Smooth muscle cell (in vitro differentiated cells): ENCODE results near the gene NKAIN1. TPM values are rescaled to one million over a fixed set of nuclear protein-coding genes. Genes with fewer than 3 reads are reported as not detected.

Source experiments
- DNase-seq: peaks from one replicate; lab custom pipeline; 2025; ENCODE audit not compliant: unreplicated experiment; lab: John Stamatoyannopoulos, UW
- H2AFZ ChIP-seq: fragments of 200-600 bp; sonication (generic); 2 replicates; pipeline ENCODE4 v1.6.0; 2016; ENCODE audit warnings: antibody characterized with exemption, low read depth, mild to moderate bottlenecking
- H3F3A ChIP-seq: fragments of 200-600 bp; sonication (generic); 2 replicates; pipeline ENCODE4 v1.6.0; 2017; ENCODE audit warnings: antibody characterized with exemption, low read depth
- H3K27ac ChIP-seq: fragments of 200-600 bp; sonication (generic); 2 replicates; pipeline ENCODE4 v1.5.1; 2016; ENCODE audit warnings: low read depth, mild to moderate bottlenecking
- H3K27me3 ChIP-seq: fragments of 200-600 bp; sonication (generic); 2 replicates; pipeline ENCODE4 v1.6.1; 2016; ENCODE audit warnings: low read depth, mild to moderate bottlenecking
- H3K36me3 ChIP-seq: fragments of 200-600 bp; sonication (generic); 2 replicates; pipeline ENCODE4 v1.5.1; 2016; ENCODE audit warnings: low read depth
- H3K4me1 ChIP-seq: fragments of 200-600 bp; sonication (generic); 2 replicates; pipeline ENCODE4 v1.5.1; 2016; ENCODE audit warnings: low read depth
- H3K4me2 ChIP-seq: fragments of 200-600 bp; sonication (generic); 2 replicates; pipeline ENCODE4 v1.6.0; 2016; ENCODE audit warnings: mild to moderate bottlenecking
- H3K4me3 ChIP-seq: fragments of 200-600 bp; sonication (generic); 2 replicates; pipeline ENCODE4 v1.5.1; 2016; ENCODE audit warnings: mild to moderate bottlenecking
- H3K79me2 ChIP-seq: fragments of 200-600 bp; sonication (generic); 2 replicates; pipeline ENCODE4 v1.6.0; 2016; ENCODE audit warnings: low read depth, mild to moderate bottlenecking
- H3K9ac ChIP-seq: fragments of 200-600 bp; sonication (generic); 2 replicates; pipeline ENCODE4 v1.6.0; 2016; ENCODE audit warnings: low read depth
- H3K9me3 ChIP-seq: fragments of 200-600 bp; sonication (generic); replicated peaks from 2 replicates; pipeline ENCODE4 v1.5.1; 2016; ENCODE audit warnings: low read depth
- H4K20me1 ChIP-seq: fragments of 200-600 bp; sonication (generic); 2 replicates; pipeline ENCODE4 v1.6.0; 2016; ENCODE audit warnings: low read depth
- CTCF ChIP-seq: fragments of 200-600 bp; sonication (generic); IDR thresholded peaks from 2 replicates; pipeline ENCODE4 v1.5.1; 2017; ENCODE audit warnings: borderline replicate concordance, mild to moderate bottlenecking, antibody characterized with exemption; ENCODE audit not compliant: insufficient read depth, poor library complexity, severe bottlenecking
- WGBS: methylation state at CpG from one replicate; pipeline ENCODE4 v1.1.7; 2016; ENCODE audit warnings: low lambda C conversion rate; 5-methylcytosine and 5-hydroxymethylcytosine counted together
- polyA plus RNA-seq: library from polyadenylated mRNA; unstranded; fragments of >200 nt; fragmentation: Nextera tagmentation; extraction: Ambion mirVana; gene quantifications from 2 replicates; pipeline ENCODE4 v1.2.1, GENCODE V29; 2016
- total RNA-seq: library from RNA; depleted of rRNA; stranded (reverse); fragments of >200 nt; gene quantifications from 2 replicates; pipeline ENCODE4 v1.2.3, GENCODE V29; 2014

NKAIN1 gene
- total and polyA plus RNA-seq, 2 experiments from 2014 or later: 0.39 TPM; not detected in 1

GRCh38 chr1:31199949-31200348 is 39.7 kb downstream of the NKAIN1 start:
- WGBS: 74% methylated on average over 22 of the region's 22 CpGs
- H2AFZ ChIP-seq: no peak overlapping the region
- H3K27me3 ChIP-seq: no peaks in the 10 kb centered on the region
- no peaks in the 10 kb centered on the region for H3F3A ChIP-seq
- H3K9ac ChIP-seq: no peak overlapping the region
- H4K20me1 ChIP-seq: no peaks in the 10 kb centered on the region
- no peak overlapping the region for H3K4me3 ChIP-seq
- no peak for TF ChIP-seq CTCF
- no peak overlapping the region for H3K4me2 ChIP-seq
- H3K79me2 ChIP-seq: no peaks in the 10 kb centered on the region
- H3K36me3 ChIP-seq: no peaks in the 10 kb centered on the region
- H3K9me3 ChIP-seq: no peaks in the 10 kb centered on the region
- no peaks in the 10 kb centered on the region for H3K4me1 ChIP-seq
- DNase-seq: no peak
- H3K27ac ChIP-seq: no peak overlapping the region

- no peak for TF ChIP-seq CTCF
- Histone ChIP-seq H3F3A (no peaks in the 10 kb centered on the region), H3K36me3 (no peaks in the 10 kb centered on the region), H3K9ac (no peak overlapping the region), H3K79me2 (no peaks in the 10 kb centered on the region), H3K27me3 (no peaks in the 10 kb centered on the region), H4K20me1 (no peaks in the 10 kb centered on the region), H3K4me3 (no peak overlapping the region), H3K27ac (no peak overlapping the region), H3K9me3 (no peaks in the 10 kb centered on the region), H3K4me1 (no peaks in the 10 kb centered on the region), H3K4me2 (no peak overlapping the region), H2AFZ (no peak overlapping the region)
- no peak for DNase-seq
- 92% methylated on average over 8 of the region's 8 CpGs for WGBS
Measured at GRCh38 chr1:31199236-31199790, 40.4 kb downstream of the NKAIN1 start.

GRCh38 chr1:31198600-31198999 is 41.1 kb downstream of the NKAIN1 start:
- no peak for TF ChIP-seq CTCF
- 83% methylated on average over 7 of the region's 7 CpGs for WGBS
- Histone ChIP-seq H3K36me3 (no peaks in the 10 kb centered on the region), H3K9ac (no peak overlapping the region), H3F3A (no peaks in the 10 kb centered on the region), H3K27me3 (no peaks in the 10 kb centered on the region), H3K79me2 (no peaks in the 10 kb centered on the region), H4K20me1 (no peaks in the 10 kb centered on the region), H3K9me3 (no peaks in the 10 kb centered on the region), H3K4me3 (no peak overlapping the region), H3K4me1 (no peaks in the 10 kb centered on the region), H3K4me2 (no peak overlapping the region), H2AFZ (no peak overlapping the region), H3K27ac (no peak overlapping the region)
- DNase-seq: no peak

- no peak for DNase-seq
- Histone ChIP-seq H2AFZ (no peak overlapping the region), H3K79me2 (no peaks in the 10 kb centered on the region), H3K27me3 (no peaks in the 10 kb centered on the region), H3K27ac (no peak overlapping the region), H3K9me3 (no peaks in the 10 kb centered on the region), H3K36me3 (no peaks in the 10 kb centered on the region), H3K4me3 (no peak overlapping the region), H3F3A (no peaks in the 10 kb centered on the region), H3K4me2 (no peak overlapping the region), H4K20me1 (no peaks in the 10 kb centered on the region), H3K9ac (no peak overlapping the region), H3K4me1 (no peaks in the 10 kb centered on the region)
- WGBS: 94% methylated on average over 7 of the region's 7 CpGs
- TF ChIP-seq CTCF: no peak
Measured at GRCh38 chr1:31198150-31198549, 41.5 kb downstream of the NKAIN1 start.
